H1 (cell line): ENCODE results near the gene CYP4B1. TPM values are rescaled to one million over a fixed set of nuclear protein-coding genes. Genes with fewer than 3 reads are reported as not detected.

Source experiments
- CTCF ChIA-PET: fragments of 300-600 bp; sonication (Branson Sonifier 250); formaldehyde crosslinking; loops from one replicate; lab custom pipeline; 2021; ENCODE audit not compliant: partially characterized antibody; lab: Charles Lee
- POLR2A ChIA-PET: fragments of 300-600 bp; sonication (Branson Sonifier 250); formaldehyde crosslinking; loops from one replicate; lab custom pipeline; 2021; ENCODE audit warnings: inconsistent platforms; ENCODE audit not compliant: partially characterized antibody; lab: Charles Lee
- DNase-seq, 2 experiments: peaks; one replicate each; pipeline versions ENCODE4 v3.0.0 to v3.0.0-alpha.2; 2010 to 2022; ENCODE audit warnings: low spot score in 2 of 2, low read depth in 1 of 2, mixed read lengths in 1 of 2
- FAIRE-seq: peaks from 2 replicates; lab custom pipeline; 2011; peaks lifted over from hg19 to GRCh38; lab: Jason Lieb, UNC
- H2AFZ ChIP-seq: 2 replicates; pipeline ENCODE4 v1.8.1; 2012; ENCODE audit warnings: low read length, inconsistent platforms
- H2AK5ac ChIP-seq: 2 replicates; pipeline ENCODE4 v1.6.1; 2013; ENCODE audit warnings: low read depth, low read length
- H2BK120ac ChIP-seq: replicated peaks from 2 replicates; pipeline ENCODE3; 2013; ENCODE audit warnings: low read depth, low read length, inconsistent platforms
- H2BK12ac ChIP-seq: 2 replicates; pipeline ENCODE4 v1.6.1; 2013; ENCODE audit warnings: low read depth, low read length
- H2BK15ac ChIP-seq: 2 replicates; pipeline ENCODE4 v1.6.1; 2013; ENCODE audit warnings: low read length
- H2BK20ac ChIP-seq: 2 replicates; pipeline ENCODE4 v1.6.1; 2013; ENCODE audit warnings: low read length
- H2BK5ac ChIP-seq: 2 replicates; pipeline ENCODE4 v1.6.1; 2013; ENCODE audit warnings: low read depth, low read length
- H3K14ac ChIP-seq: 2 replicates; pipeline ENCODE4 v1.6.1; 2013; ENCODE audit warnings: inconsistent platforms; ENCODE audit not compliant: insufficient read length
- H3K18ac ChIP-seq: 2 replicates; pipeline ENCODE4 v1.6.1; 2013; ENCODE audit warnings: low read length; ENCODE audit errors: extremely low read depth
- H3K23ac ChIP-seq: 2 replicates; pipeline ENCODE4 v1.6.1; 2013; ENCODE audit warnings: inconsistent platforms; ENCODE audit not compliant: insufficient read length
- H3K23me2 ChIP-seq: 2 replicates; pipeline ENCODE4 v1.6.1; 2013; ENCODE audit warnings: low read depth, low read length
- H3K27ac ChIP-seq: 2 replicates; pipeline ENCODE4 v1.6.1; 2011; ENCODE audit warnings: low read depth, low read length, inconsistent platforms
- H3K27me3 ChIP-seq, 4 experiments: replicated peaks in 1 of 4; 1 replicate in 1 of 4; 2 replicates in 3 of 4; pipeline versions ENCODE4 v1.6.1 to v1.8.1; 2011 to 2013; ENCODE audit warnings: low read length in 3 of 4, mild to moderate bottlenecking in 3 of 4, inconsistent platforms in 2 of 4, mixed read lengths in 2 of 4, moderate library complexity in 1 of 4; ENCODE audit not compliant: control insufficient read depth in 3 of 4, insufficient read depth in 3 of 4; ENCODE audit errors: extremely low read depth in 1 of 4
- H3K36me3 ChIP-seq, 4 experiments: 2 replicates each; pipeline versions ENCODE4 v1.6.1 to v1.8.1; 2011 to 2013; ENCODE audit warnings: mild to moderate bottlenecking in 4 of 4, low read length in 3 of 4, moderate library complexity in 2 of 4, control low read depth in 1 of 4, inconsistent platforms in 1 of 4; ENCODE audit not compliant: insufficient read depth in 4 of 4, control insufficient read depth in 2 of 4
- H3K4ac ChIP-seq: replicated peaks from 2 replicates; pipeline ENCODE3; 2013; ENCODE audit warnings: low read length, low read depth, mixed read lengths, inconsistent platforms; ENCODE audit not compliant: insufficient read length
- H3K4me1 ChIP-seq, 4 experiments: replicated peaks in 1 of 4; 1 replicate in 1 of 4; 2 replicates in 3 of 4; pipeline versions ENCODE4 v1.6.1 to v1.8.1; 2011 to 2013; ENCODE audit warnings: low read length in 3 of 4, inconsistent platforms in 2 of 4, mixed read lengths in 1 of 4; ENCODE audit not compliant: insufficient read depth in 4 of 4, control insufficient read depth in 3 of 4
- H3K4me2 ChIP-seq, 2 experiments: 2 replicates each; pipeline versions ENCODE4 v1.6.1 to v1.8.1; 2011 to 2013; ENCODE audit warnings: low read depth in 2 of 2, low read length in 2 of 2, control low read depth in 1 of 2, inconsistent platforms in 1 of 2, mild to moderate bottlenecking in 1 of 2; ENCODE audit not compliant: insufficient read depth in 1 of 2
- H3K4me3 ChIP-seq, 4 experiments: fragments of 200-600, 300-600 bp in 1 of 4; sonication (generic), shearing (Covaris generic), sonication (Bioruptor Twin) in 1 of 4; 2 replicates each; pipeline versions ENCODE4 v1.5.1 to v1.8.1; 2011 to 2016; ENCODE audit warnings: low read length in 4 of 4, low read depth in 3 of 4, control low read depth in 2 of 4, inconsistent platforms in 2 of 4, mild to moderate bottlenecking in 2 of 4, mixed read lengths in 1 of 4, moderate library complexity in 1 of 4; ENCODE audit not compliant: insufficient read depth in 2 of 4; ENCODE audit errors: extremely low read depth in 1 of 4
- H3K56ac ChIP-seq: replicated peaks from 2 replicates; pipeline ENCODE3; 2013; ENCODE audit warnings: low read depth, mild to moderate bottlenecking, mixed read lengths, low read length, inconsistent platforms; ENCODE audit not compliant: insufficient read length
- H3K79me1 ChIP-seq: 2 replicates; pipeline ENCODE4 v1.6.1; 2013; ENCODE audit warnings: low read depth, low read length, control low read depth
- H3K79me2 ChIP-seq, 2 experiments: 2 replicates each; pipeline versions ENCODE4 v1.6.1 to v1.8.1; 2012 to 2013; ENCODE audit warnings: low read length in 2 of 2, mild to moderate bottlenecking in 2 of 2, inconsistent platforms in 1 of 2; ENCODE audit not compliant: insufficient read depth in 2 of 2, control insufficient read depth in 1 of 2
- H3K9ac ChIP-seq, 4 experiments: replicated peaks in 1 of 4; 1 replicate in 1 of 4; 2 replicates in 3 of 4; pipeline versions ENCODE4 v1.6.1 to v1.8.1; 2011 to 2013; ENCODE audit warnings: low read depth in 3 of 4, low read length in 3 of 4, control low read depth in 2 of 4, mild to moderate bottlenecking in 2 of 4, moderate library complexity in 2 of 4, inconsistent platforms in 1 of 4; ENCODE audit errors: extremely low read depth in 1 of 4
- H3K9me3 ChIP-seq, 2 experiments: 2 replicates each; pipeline versions ENCODE4 v1.6.1 to v1.8.1; 2012 to 2013; ENCODE audit warnings: mild to moderate bottlenecking in 2 of 2, moderate library complexity in 2 of 2, control low read depth in 1 of 2, inconsistent platforms in 1 of 2, low read depth in 1 of 2, low read length in 1 of 2, mixed read lengths in 1 of 2; ENCODE audit not compliant: insufficient read depth in 2 of 2
- H4K20me1 ChIP-seq, 2 experiments: replicated peaks in 1 of 2; 2 replicates each; pipeline versions ENCODE3 to v1.8.1; 2011 to 2013; ENCODE audit warnings: inconsistent platforms in 2 of 2, low read length in 2 of 2, mild to moderate bottlenecking in 1 of 2; ENCODE audit not compliant: insufficient read depth in 2 of 2, control insufficient read depth in 1 of 2
- H4K5ac ChIP-seq: 2 replicates; pipeline ENCODE4 v1.6.1; 2013; ENCODE audit warnings: low read length, low read depth, mixed read lengths, inconsistent platforms; ENCODE audit not compliant: insufficient read length
- H4K8ac ChIP-seq: 2 replicates; pipeline ENCODE4 v1.8.0; 2013; ENCODE audit warnings: mild to moderate bottlenecking, moderate library complexity, low read length, inconsistent platforms; ENCODE audit not compliant: insufficient read depth; ENCODE audit errors: extremely low read depth
- H4K91ac ChIP-seq: replicated peaks from 2 replicates; pipeline ENCODE3; 2013; ENCODE audit warnings: low read length, mixed read lengths, inconsistent platforms; ENCODE audit not compliant: insufficient read length
- CBX5 ChIP-seq: fragments of 300-800, 300-1000 bp; sonication (generic); IDR thresholded peaks from 2 replicates; pipeline ENCODE4 v1.7.1; 2016; ENCODE audit warnings: antibody characterized with exemption, low read length, low read depth
- TAF7 ChIP-seq: optimal IDR thresholded peaks from 2 replicates; pipeline ENCODE3; 2011; ENCODE audit warnings: low read depth, mild to moderate bottlenecking, inconsistent platforms, low read length, moderate library complexity, borderline replicate concordance
- TEAD4 ChIP-seq: IDR thresholded peaks from 2 replicates; pipeline ENCODE4 v1.6.1; 2012; ENCODE audit warnings: low read depth, low read length, inconsistent platforms, mixed read lengths
- WGBS, 2 experiments: shearing (Covaris generic) in 1 of 2; methylation state at CpG; one replicate each; pipeline versions ENCODE4 v1.1.6 to v1.1.7; 2013 to 2015; ENCODE audit warnings: low lambda C conversion rate in 2 of 2, mixed read lengths in 2 of 2, inconsistent platforms in 1 of 2, low coverage in 1 of 2, missing lambda C conversion rate in 1 of 2; ENCODE audit not compliant: insufficient replicate concordance in 2 of 2, insufficient coverage in 1 of 2, insufficient read length in 1 of 2; ENCODE audit errors: extremely low coverage in 1 of 2, missing lambda C conversion rate in 1 of 2; 5-methylcytosine and 5-hydroxymethylcytosine counted together
- polyA plus RNA-seq, 7 experiments: library from polyadenylated mRNA; depleted of rRNA in 3 of 7; stranded (reverse) in 5 of 7; unstranded in 2 of 7; fragments of >200 nt in 5 of 7; fragments of 200-250 nt in 2 of 7; gene quantifications; 1 replicate in 5 of 7; 2 replicates in 1 of 7; 4 replicates in 1 of 7; pipeline versions ENCODE4 v1.2.1 to v1.2.3, GENCODE V29; 2011 to 2013; ENCODE audit warnings: missing spikeins in 2 of 7, mixed read lengths in 2 of 7
- total RNA-seq: library from RNA; stranded (reverse); fragmentation: NEBNext Ultra II Directional; extraction: Animal tissue kit (Norgen Biotek cat#: 25700); gene quantifications from 2 replicates; pipeline ENCODE4 v1.2.1, GENCODE V29; 2021

The CYP4B1 gene
- total and polyA plus RNA-seq, 2 of the 8 experiments (the other 6 are each of a cell fraction or from before 2014, with no cell fraction given) = 0.23 TPM; not detected in 1

DNA sequence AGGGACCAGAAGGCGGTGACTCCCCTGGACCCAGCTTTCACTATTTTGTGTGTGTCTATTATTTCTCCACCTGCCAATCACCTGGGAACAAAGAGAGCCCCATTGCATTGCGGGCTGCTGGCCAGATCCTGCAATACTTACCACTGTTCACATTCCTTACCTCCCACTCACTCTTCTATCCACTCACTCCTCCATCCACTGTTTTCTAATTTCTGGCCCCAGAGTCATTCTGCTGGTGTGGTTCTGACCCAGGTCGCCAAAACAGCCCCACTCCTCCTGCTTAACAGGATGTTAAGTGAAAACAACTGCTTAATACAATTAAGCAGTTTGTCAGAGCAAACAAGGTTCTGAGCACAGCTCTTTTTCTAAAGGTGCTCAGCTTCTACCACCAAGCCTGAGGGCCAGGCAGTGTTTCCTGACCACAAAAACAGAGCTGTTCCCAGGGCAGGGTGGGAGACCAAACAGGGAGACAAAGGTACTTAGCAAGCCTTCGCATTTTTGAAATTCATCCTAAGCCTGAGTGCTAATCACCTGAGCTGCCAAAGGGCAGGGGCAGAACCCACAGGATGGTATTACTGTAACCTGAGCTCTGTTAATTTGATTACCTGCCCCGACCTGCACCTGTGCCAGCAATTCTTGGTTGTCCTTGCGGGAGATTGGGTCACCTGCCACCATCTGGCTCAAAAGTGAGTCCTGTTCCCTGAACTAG, 41.4 kb upstream of the CYP4B1 start:
- Histone ChIP-seq H3K4me2 (peak overlapping the region; percentile 16 to 42), H4K91ac (no peak overlapping the region), H3K79me2 (no peaks in the 10 kb centered on the region), H3K14ac (no peak overlapping the region), H4K20me1 (no peaks in the 10 kb centered on the region), H3K27ac (peak overlapping the region; percentile 47; the same call in 1 of the 2 replicates), H2AK5ac (no peak overlapping the region), H3K56ac (no peak overlapping the region), H3K4me1 (peaks cover 4 to 13% (median 8%) of the 10 kb centered on the region in 4 experiments; a peak in 6 of 7 replicates), H3K23ac (no peak overlapping the region), H3K9ac (no peak overlapping the region), H2BK120ac (no peak overlapping the region), H2BK20ac (no peak overlapping the region), H2BK5ac (peak overlapping the region; percentile 73), H4K5ac (no peak overlapping the region), H2BK15ac (0 out of 2 replicates have a peak overlapping the region, but pooled peaks have one; percentile 61), H3K4me3 (no peak overlapping the region; a peak in 1 of 8 replicates), H2BK12ac (peak overlapping the region; percentile 51; the same call in 1 of the 2 replicates), H3K18ac (peak overlapping the region; percentile 34; the same call in 1 of the 2 replicates), H4K8ac (peak overlapping the region; percentile 45; the same call in 1 of the 2 replicates), H3K36me3 (no peaks in the 10 kb centered on the region), H3K9me3 (no peaks in the 10 kb centered on the region; a peak in 1 of 4 replicates), H2AFZ (peak overlapping the region; percentile 7; the same call in 1 of the 2 replicates), H3K27me3 (no peaks in the 10 kb centered on the region), H3K4ac (peak overlapping the region; percentile 57), H3K23me2 (peaks cover 6% of the 10 kb centered on the region), H3K79me1 (no peaks in the 10 kb centered on the region)
- TF ChIP-seq TAF7 (peak; percentile 22), CBX5 (no peak), TEAD4 (0 out of 2 replicates have a peak, but pooled peaks have one; percentile 29)
- FAIRE-seq (peak; percentile 77), DNase-seq (peak in 1 of 2 experiments; percentile 53)
- CTCF ChIA-PET = interaction anchor here (0.7 to 1.8 kb wide), 7 partner anchors 8 to 62 kb away, joined by 3 to 10 read pairs (median 4); no protein-coding TSS in a partner anchor
- POLR2A ChIA-PET = interaction anchor here (0.6 kb wide), 1 partner anchor 33 kb away, joined by 3 read pairs; no protein-coding TSS in a partner anchor
- 60% methylated on average over 6 of the region's 6 CpGs; no CpG with 5 or more reads in 1 of the 2 experiments for WGBS, 2 experiments
